ENCODE results near the gene SH2D7. TPM values are rescaled to one million over a fixed set of nuclear protein-coding genes. Genes with fewer than 3 reads are reported as not detected.

SH2D7 gene
- total RNA-seq, result not detected in 2 replicates

DNA sequence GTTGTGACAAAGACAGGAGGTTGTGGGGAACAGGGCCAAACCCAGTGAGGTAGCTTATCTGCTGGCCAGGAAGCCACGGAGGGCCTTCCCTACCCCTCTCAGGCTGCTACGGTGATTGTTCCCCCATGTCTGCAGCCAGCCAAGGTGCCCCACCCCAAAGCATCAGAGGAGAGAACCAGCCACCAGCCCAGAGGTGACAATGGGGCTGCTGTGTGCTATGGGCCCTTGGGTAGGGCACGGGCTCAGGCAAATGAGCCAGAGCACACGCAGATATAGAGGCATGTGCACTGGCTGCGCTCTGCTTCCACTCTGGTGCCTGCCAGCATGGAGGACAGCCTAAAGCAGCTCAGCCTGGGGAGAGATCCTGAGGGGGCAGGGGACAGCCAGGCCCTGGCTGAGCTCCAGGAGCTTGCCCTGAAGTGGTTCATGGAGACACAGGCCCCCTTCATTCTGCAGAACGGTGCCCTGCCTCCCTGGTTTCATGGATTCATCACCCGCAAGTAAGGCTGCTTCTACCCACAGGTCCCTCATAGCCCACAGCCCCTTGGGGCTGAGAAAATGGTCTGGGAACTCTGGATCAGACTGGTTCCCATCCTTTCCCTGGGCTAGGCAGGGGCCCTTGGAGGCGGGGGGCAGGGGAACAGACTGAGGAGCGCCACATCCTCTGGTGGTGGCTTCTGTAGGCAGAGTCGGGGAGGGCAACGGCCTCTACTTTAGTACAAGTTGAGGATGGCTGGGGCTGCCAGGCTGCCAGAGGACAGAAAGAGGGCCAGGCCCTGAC lies at the start of gene SH2D7:
Gene SH2D7, plus strand, starts transcription at position 301 of the 781 bp plus-strand sequence. Its CDS starts 24 bp downstream, at position 325.

DNA sequence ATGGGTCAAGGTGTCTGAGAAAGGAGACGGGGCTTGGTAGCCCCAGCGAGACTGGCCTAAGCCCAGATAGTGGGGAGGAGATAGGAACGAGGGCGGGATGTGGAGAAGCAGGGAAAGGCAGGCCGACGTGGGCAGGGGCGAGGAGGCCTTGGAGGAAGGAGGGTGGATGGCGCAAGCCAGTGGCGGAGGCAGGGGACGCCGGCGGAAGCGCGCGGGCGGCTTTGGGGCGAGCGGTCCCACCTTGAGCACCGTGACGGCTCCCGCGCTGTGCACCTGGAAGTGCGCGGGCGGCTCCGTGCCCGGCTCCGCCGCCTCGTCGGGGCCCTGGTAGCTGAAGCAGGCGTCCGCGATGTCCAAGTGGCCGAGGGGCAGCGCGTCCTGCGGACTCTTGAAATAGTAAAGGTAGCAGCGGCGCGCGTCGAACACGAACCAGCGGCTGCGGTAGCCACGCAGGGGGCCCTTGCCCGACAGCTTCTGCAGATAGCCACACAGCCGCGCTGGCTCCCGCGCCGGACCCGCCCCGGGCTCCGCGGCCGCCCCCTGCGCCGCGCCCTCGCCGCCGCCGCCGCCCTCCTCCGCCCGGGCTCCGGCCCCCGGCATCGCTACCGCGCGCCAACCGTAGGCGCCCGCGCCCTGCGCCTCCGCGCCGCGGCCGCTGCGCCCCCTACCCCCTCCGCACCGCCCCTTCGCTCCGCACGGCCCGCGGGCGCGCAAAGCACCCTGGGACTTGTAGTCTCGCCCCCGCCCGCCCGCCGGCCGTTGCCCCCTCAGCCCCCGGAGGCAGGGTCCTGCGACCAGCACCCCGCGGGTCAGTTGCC lies 15.1 kb upstream of the SH2D7 start, which contains the start of gene TBC1D2B:
Gene TBC1D2B, minus strand, starts transcription at position 659 of the 818 bp plus-strand sequence. Its CDS starts 59 bp downstream, at position 600.

DNA sequence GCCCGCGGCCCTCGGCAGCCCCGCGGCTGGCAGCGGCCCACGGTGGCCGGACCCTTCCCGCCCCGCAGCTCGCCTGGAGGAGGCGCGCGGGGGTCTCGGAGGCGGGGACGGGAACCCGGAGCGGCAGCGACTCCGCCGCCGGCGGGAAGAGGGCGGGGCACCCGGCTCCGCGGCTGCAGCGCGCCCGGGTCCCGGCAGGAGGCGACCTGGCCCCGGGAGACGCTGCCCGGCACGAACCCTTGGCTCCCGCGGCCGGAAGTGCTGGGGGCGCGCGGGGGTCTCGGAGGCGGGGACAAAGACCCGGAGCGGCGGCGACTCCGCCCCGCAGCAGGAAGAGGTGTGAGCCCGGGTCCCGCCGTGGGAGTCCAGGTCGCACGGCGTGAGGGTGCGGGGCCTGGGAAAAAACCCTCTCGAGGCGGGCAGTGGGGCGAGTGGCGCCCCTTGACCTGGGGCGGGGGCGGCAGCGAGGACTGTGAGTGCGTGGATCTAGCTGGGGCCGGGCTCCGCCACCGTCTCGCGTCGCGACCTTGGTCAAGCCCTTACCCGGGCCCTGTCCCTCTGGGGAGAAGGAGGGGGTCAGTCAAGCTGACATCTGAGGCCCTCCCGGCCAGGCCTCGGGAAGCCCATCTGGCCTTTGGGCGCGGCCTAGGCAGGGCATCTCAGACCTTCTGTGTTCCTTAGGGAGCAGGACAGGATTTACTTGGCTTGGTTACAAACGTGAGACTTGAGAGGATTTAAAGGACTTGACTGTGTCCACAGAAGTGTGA lies 39.1 kb downstream of the SH2D7 start, which contains the start of gene CIB2:
Gene CIB2, minus strand, starts transcription at position 151 of the 767 bp plus-strand sequence. CDS start 230 bp downstream, outside the sequence.

DNA sequence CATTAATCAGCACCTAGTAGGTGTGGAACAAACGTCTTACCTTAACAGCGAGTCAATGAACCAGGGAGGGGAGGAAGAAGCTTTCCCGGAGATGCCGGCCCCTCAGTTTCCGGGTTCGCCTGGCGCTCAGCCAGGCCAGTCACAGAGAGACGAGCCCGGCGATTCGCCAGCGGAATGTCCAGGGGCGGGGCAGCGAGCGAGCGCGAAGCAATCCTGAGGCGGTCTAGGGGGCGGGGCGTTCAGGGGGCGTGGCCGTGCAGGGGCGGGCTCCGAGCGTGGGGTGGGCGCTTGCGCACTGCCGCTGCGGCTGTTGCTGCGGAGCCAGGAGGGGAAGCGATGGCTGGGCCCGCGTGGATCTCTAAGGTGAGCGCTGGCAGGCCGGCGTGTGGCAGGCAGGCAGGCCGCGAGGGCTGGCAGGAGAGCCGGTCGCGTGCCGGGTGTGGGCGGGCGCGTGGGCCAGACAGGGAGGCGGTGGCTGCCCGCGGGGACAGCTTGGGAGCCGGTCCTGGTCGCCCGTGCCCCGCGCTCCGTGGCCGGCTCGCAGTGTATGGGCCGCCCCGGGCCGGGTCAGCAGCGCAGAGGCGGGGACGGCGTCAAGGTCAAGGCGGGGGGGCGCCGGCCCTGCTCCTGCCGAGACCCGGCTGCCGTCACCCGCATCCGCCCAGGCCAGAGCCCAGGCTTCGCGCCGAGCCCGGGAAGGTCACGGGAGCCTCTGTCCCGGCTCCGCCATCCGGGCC lies 56.9 kb downstream of the SH2D7 start, which contains the start of gene IDH3A:
Gene IDH3A, plus strand, starts transcription at position 295 of the 737 bp plus-strand sequence. Its CDS starts 42 bp downstream, at position 337.

Other genes with a start within 250 kb of the SH2D7 start
- 15.2 and 23.4 TPM in 2 replicates for gene TBC1D2B, start 14.8 kb upstream of the SH2D7 start, total RNA-seq
- 3.9 and 4.7 TPM in 2 replicates for gene CIB2, start 38.9 kb downstream of the SH2D7 start, total RNA-seq
- 38.8 and 41.3 TPM in 2 replicates for gene IDH3A, start 56.8 kb downstream of the SH2D7 start, total RNA-seq
- gene ACSBG1, start 142.0 kb downstream of the SH2D7 start, total RNA-seq, result not detected in 2 replicates
- gene DNAJA4, start 172.0 kb downstream of the SH2D7 start, total RNA-seq, result 6.0 and 13.6 TPM in 2 replicates
- 39.9 and 50.6 TPM in 2 replicates for gene SKIC8, start 207.0 kb downstream of the SH2D7 start, total RNA-seq
- not detected in 2 replicates for gene CRABP1, start 247.8 kb downstream of the SH2D7 start, total RNA-seq